Osteoblast (primary cell): ENCODE data around the gene DNAI4. TPM values are rescaled to one million over a fixed set of nuclear protein-coding genes. Genes with fewer than 3 reads are reported as not detected.
"Not testable (repeated sequence)": the region's sequence is repeated elsewhere in the genome, so short reads cannot be mapped to it uniquely, and the experiment has no call there.

ENCODE experiments used
- DNase-seq: peaks from one replicate; pipeline ENCODE4 v3.0.0; 2011; ENCODE audit warnings: low spot score, mixed read lengths; ENCODE audit not compliant: insufficient read length; ENCODE audit errors: missing footprints
- H2AFZ ChIP-seq: 2 replicates; pipeline ENCODE4 v1.6.0; 2011; ENCODE audit warnings: mild to moderate bottlenecking, low read length
- H3K27ac ChIP-seq: 2 replicates; pipeline ENCODE4 v1.5.1; 2011; ENCODE audit warnings: mild to moderate bottlenecking, low read depth, low read length, moderate library complexity
- H3K27me3 ChIP-seq: 2 replicates; pipeline ENCODE4 v1.6.0; 2012; ENCODE audit warnings: mild to moderate bottlenecking, control low read depth, inconsistent platforms, low read length, moderate library complexity; ENCODE audit not compliant: insufficient read depth
- H3K36me3 ChIP-seq: 2 replicates; pipeline ENCODE4 v1.5.1; 2011; ENCODE audit warnings: mild to moderate bottlenecking, low read length, control low read depth, moderate library complexity; ENCODE audit not compliant: insufficient read depth
- H3K4me1 ChIP-seq: 2 replicates; pipeline ENCODE4 v1.5.1; 2011; ENCODE audit warnings: mild to moderate bottlenecking, low read length, control low read depth, moderate library complexity; ENCODE audit not compliant: insufficient read depth
- H3K4me2 ChIP-seq: 2 replicates; pipeline ENCODE4 v1.6.0; 2011; ENCODE audit warnings: mild to moderate bottlenecking, low read length; ENCODE audit not compliant: insufficient read depth
- H3K4me3 ChIP-seq: fragments of 200-600 bp; sonication (generic); 3 replicates; pipeline ENCODE4 v1.5.1; 2012; ENCODE audit warnings: mild to moderate bottlenecking, low read length, inconsistent platforms; ENCODE audit not compliant: insufficient read depth
- H3K79me2 ChIP-seq: 2 replicates; pipeline ENCODE4 v1.6.0; 2012; ENCODE audit warnings: mild to moderate bottlenecking, low read length, control low read depth, inconsistent platforms; ENCODE audit not compliant: insufficient read depth
- H3K9me3 ChIP-seq: 2 replicates; pipeline ENCODE4 v1.5.1; 2011; ENCODE audit warnings: low read depth, low read length, control low read depth
- H4K20me1 ChIP-seq: 2 replicates; pipeline ENCODE4 v1.6.0; 2012; ENCODE audit warnings: mild to moderate bottlenecking, low read length, control low read depth; ENCODE audit not compliant: insufficient read depth
- CTCF ChIP-seq: IDR thresholded peaks from 2 replicates; pipeline ENCODE4 v1.5.1; 2011; ENCODE audit warnings: mild to moderate bottlenecking, low read depth, low read length, moderate library complexity; ENCODE audit errors: extremely low read depth
- total RNA-seq: library from RNA; depleted of rRNA; stranded (reverse); fragments of >200 nt; gene quantifications from 2 replicates; pipeline ENCODE4 v1.2.3, GENCODE V29; 2012

DNAI4 gene
- total RNA-seq, 1 donor = 12.7 TPM

- Histone ChIP-seq H3K79me2 (no peaks in the 10 kb centered on the region), H3K27ac (no peak overlapping the region), H3K36me3 (no peaks in the 10 kb centered on the region), H3K4me3 (no peak overlapping the region), H3K4me1 (no peaks in the 10 kb centered on the region), H3K4me2 (no peak overlapping the region), H3K27me3 (peaks cover 4% of the 10 kb centered on the region), H4K20me1 (no peaks in the 10 kb centered on the region), H3K9me3 (no peaks in the 10 kb centered on the region), H2AFZ (no peak overlapping the region)
- no peak for TF ChIP-seq CTCF
- no peak for DNase-seq
Measured at GRCh38 chr1:66791621-66792610, 132.7 kb downstream of the DNAI4 start.

- TF ChIP-seq CTCF = no peak
- H3K27ac ChIP-seq = no peak overlapping the region
- no peaks in the 10 kb centered on the region for H4K20me1 ChIP-seq
- H3K4me3 ChIP-seq = no peak overlapping the region
- H2AFZ ChIP-seq = no peak overlapping the region
- H3K9me3 ChIP-seq = no peaks in the 10 kb centered on the region
- H3K36me3 ChIP-seq = no peaks in the 10 kb centered on the region
- no peak for DNase-seq
- H3K79me2 ChIP-seq = no peaks in the 10 kb centered on the region
- H3K4me1 ChIP-seq = no peaks in the 10 kb centered on the region
- peaks cover 4% of the 10 kb centered on the region for H3K27me3 ChIP-seq
- H3K4me2 ChIP-seq = no peak overlapping the region
Measured at GRCh38 chr1:66788231-66788939, 136.3 kb downstream of the DNAI4 start.

- no peak overlapping the region for H2AFZ ChIP-seq
- H3K4me2 ChIP-seq = no peak overlapping the region
- H3K36me3 ChIP-seq = no peaks in the 10 kb centered on the region
- H3K27me3 ChIP-seq = peaks cover 4% of the 10 kb centered on the region
- no peak overlapping the region for H3K27ac ChIP-seq
- DNase-seq = no peak
- H3K9me3 ChIP-seq = no peaks in the 10 kb centered on the region
- no peak for TF ChIP-seq CTCF
- H4K20me1 ChIP-seq = no peaks in the 10 kb centered on the region
- no peaks in the 10 kb centered on the region for H3K79me2 ChIP-seq
- H3K4me3 ChIP-seq = no peak overlapping the region
- no peaks in the 10 kb centered on the region for H3K4me1 ChIP-seq
Measured at GRCh38 chr1:66787641-66788040, 137.0 kb downstream of the DNAI4 start.

GRCh38 chr1:66785800-66786199, 138.9 kb downstream of the DNAI4 start:
- H3K36me3 ChIP-seq, H2AFZ ChIP-seq, H3K4me2 ChIP-seq, H3K27ac ChIP-seq, H3K4me3 ChIP-seq, H3K27me3 ChIP-seq, H3K4me1 ChIP-seq, DNase-seq, H3K79me2 ChIP-seq, H4K20me1 ChIP-seq, H3K9me3 ChIP-seq: not testable (repeated sequence)
